NOMO-1 treated with dmso at 0.1 percent for 144 hours (cell line): Measurements from ENCODE around the gene KLF11.
A peak's percentile ranks its signal among the peaks of the same experiment; 100 is the strongest.

Experiments used
- DNase-seq: peaks from one replicate; lab custom pipeline; 2025; ENCODE audit not compliant: unreplicated experiment; lab: John Stamatoyannopoulos, UW

Gene KLF11

GRCh38 chr2:10039658-10040410 is 3.5 kb upstream of the KLF11 start:
- DNase-seq: no peak

- no peak for DNase-seq
Observed at GRCh38 chr2:10041711-10042110, 1.6 kb upstream of the KLF11 start.

GRCh38 chr2:10042301-10043161 is 819 bp upstream of the KLF11 start:
- DNase-seq: peak; percentile 64

- peak; percentile 89 for DNase-seq
Observed at GRCh38 chr2:10043906-10044601, 704 bp downstream of the KLF11 start.

- no peak for DNase-seq
Observed at GRCh38 chr2:10045561-10046355, 2.4 kb downstream of the KLF11 start.

- no peak for DNase-seq
Observed at GRCh38 chr2:10046931-10047330, 3.6 kb downstream of the KLF11 start.

GRCh38 chr2:10047616-10048500 is 4.5 kb downstream of the KLF11 start:
- no peak for DNase-seq

- DNase-seq: peak; percentile 39
Observed at GRCh38 chr2:10048501-10049171, 5.3 kb downstream of the KLF11 start.

- no peak for DNase-seq
Observed at GRCh38 chr2:10052216-10052615, 8.9 kb downstream of the KLF11 start.

- no peak for DNase-seq
Observed at GRCh38 chr2:10053351-10053750, 10.0 kb downstream of the KLF11 start.

GRCh38 chr2:10054424-10054823 is 11.1 kb downstream of the KLF11 start:
- DNase-seq: no peak

- no peak for DNase-seq
Observed at GRCh38 chr2:10054976-10055375, 11.6 kb downstream of the KLF11 start.

- DNase-seq: no peak
Observed at GRCh38 chr2:10056439-10056838, 13.1 kb downstream of the KLF11 start.

- no peak for DNase-seq
Observed at GRCh38 chr2:10057231-10058107, 14.1 kb downstream of the KLF11 start.

GRCh38 chr2:10058251-10059015 is 15.1 kb downstream of the KLF11 start:
- no peak for DNase-seq

- DNase-seq: no peak
Observed at GRCh38 chr2:10059016-10059351, 15.6 kb downstream of the KLF11 start.

GRCh38 chr2:10059552-10060335 is 16.4 kb downstream of the KLF11 start:
- no peak for DNase-seq
